ENCODE data around the gene RPL9.

Gene RPL9

DNA sequence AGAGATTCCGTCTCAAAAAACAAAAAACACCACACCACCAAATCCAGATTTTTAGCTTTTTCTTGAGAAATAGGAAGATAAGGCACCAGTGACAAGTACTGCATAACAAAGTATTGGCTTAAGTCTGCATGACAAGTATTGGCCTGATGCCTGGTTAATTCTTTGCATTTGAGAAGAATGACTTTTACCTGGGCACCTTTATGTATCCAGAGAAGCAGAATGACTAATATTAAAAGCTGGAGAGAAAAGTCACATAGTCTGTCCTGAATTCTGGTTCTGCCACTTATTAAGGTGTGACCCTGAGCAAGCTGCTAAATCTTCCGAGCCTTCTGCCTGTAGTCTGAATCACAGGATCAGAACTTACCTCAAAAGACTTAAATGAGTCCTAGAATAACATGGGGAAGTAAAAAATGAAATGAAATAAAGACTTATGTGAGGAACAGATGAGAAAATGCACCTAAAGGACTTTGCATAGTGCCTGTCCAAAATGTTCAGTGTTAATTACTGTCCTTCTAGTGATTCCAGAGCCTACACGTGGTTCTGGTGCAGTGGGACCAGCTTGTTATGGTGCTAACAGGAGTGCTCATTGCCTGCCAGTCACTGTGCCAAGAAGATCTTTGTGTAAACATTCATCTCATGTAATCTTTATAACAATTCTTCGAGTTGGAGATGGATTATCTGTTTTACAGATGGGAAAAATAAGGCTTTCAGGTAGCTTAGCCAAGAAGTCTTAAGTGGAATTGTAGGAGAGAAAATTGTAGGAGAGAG is 36.9 kb upstream of the RPL9 start:
- no peak overlapping the region for H3K4me3 ChIP-seq (ENCODE audit: control insufficient read depth, low read depth, low read length)
- no peak for TF ChIP-seq CTCF (conservative IDR thresholded peaks at IDR 0.05; ENCODE audit: control insufficient read depth, insufficient read depth, low read depth, low read length)
- DNase-seq (ENCODE audit: low read depth): no peak

DNA sequence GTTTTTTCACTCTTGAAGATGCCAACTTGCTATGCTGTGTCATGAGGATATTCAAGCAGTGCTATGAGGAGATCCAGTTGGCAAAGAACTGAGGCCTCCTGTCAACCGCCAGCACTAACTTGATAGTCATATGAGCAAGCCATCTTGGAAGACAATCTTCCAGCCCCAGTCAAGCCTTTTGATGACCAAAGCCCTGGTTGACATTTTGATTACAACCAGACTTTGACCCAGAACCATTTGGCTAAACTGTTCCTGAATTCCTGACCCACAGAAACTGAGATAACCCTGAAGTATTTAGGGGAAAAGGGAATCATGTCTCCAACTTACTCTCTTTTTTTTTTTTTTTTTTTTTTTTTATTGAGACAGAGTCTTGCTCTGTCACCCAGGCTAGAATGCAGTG is 35.6 kb upstream of the RPL9 start:
- no peak for TF ChIP-seq CTCF (conservative IDR thresholded peaks at IDR 0.05; ENCODE audit: control insufficient read depth, insufficient read depth, low read depth, low read length)

GRCh38 chr4:39490322-39490721 is 31.6 kb upstream of the RPL9 start:
- no peak overlapping the region for H3K4me3 ChIP-seq (ENCODE audit: control insufficient read depth, low read depth, low read length)
- DNase-seq (ENCODE audit: low read depth): no peak
- TF ChIP-seq CTCF (conservative IDR thresholded peaks at IDR 0.05; ENCODE audit: control insufficient read depth, insufficient read depth, low read depth, low read length): no peak

More for the DNA sequence above, 35.6 kb upstream of the RPL9 start:
- DNase-seq (ENCODE audit: low read depth): no peak
- no peak overlapping the region for H3K4me3 ChIP-seq (ENCODE audit: control insufficient read depth, low read depth, low read length)

DNA sequence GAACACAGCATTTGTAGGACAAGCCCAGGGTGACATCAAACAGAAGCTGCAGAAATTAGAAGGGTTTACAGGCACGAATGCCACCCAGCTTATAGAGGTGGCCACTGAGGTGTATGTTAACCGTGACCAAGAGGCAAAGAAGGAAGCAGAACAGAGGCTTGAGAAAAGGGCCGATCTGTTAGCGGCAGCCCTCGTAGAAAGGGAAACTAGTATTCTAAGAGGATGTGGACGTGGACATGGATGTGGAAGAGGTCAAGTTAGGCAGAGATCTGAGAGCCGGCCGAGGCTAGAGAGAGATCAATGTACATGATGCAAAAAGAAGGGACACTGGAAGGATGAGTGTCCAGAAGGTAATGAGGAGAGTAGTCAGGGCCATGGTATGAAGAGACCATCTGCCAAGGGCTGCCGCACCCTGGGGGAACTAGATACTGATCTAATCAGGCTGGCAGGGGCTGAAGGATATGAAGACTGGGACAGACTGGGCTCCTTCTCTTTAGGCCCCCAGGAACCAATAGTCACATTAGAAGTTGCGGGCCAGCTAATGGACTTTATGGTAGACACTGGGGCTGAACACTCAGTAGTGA is 27.6 kb upstream of the RPL9 start:
- DNase-seq (ENCODE audit: low read depth): no peak
- no peak for TF ChIP-seq CTCF (conservative IDR thresholded peaks at IDR 0.05; ENCODE audit: control insufficient read depth, insufficient read depth, low read depth, low read length)

DNA sequence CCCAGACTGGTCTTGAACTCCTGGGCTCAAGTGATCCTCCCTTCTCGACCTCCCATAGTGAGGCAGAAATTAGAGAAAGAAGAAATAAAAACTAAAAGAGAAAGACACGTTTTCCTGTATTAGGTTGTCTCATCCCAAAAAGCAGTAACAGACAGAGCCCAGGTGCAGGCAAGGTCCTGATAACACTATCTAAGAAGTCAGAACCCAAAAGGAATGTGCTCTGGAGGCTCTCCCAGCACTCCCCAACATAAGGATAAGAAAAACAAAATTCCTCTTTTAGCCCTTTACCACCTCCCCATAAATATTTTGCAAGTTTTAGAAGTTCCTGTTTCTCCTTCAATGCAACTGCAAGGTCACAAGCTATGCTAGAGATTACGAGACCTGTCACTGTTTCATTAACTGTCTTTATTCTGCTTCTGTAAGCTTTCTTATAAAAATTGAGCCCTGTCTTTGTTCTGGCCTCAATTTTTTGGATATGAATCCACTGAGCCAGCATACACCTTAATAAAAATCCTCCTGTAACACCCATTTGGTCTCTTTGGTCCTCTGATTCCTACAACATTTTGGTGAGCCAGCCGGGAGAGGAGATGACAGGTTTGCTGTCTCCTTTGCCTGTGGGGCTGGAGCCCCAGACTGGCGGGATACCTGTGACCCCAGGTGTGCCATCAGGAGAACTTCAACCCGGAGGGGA is 26.0 kb upstream of the RPL9 start:
- no peak for DNase-seq (ENCODE audit: low read depth)
- no peak for TF ChIP-seq CTCF (conservative IDR thresholded peaks at IDR 0.05; ENCODE audit: control insufficient read depth, insufficient read depth, low read depth, low read length)
- H3K4me3 ChIP-seq (ENCODE audit: control insufficient read depth, low read depth, low read length): no peak overlapping the region

More for the DNA sequence above, 27.6 kb upstream of the RPL9 start:
- no peak overlapping the region for H3K4me3 ChIP-seq (ENCODE audit: control insufficient read depth, low read depth, low read length)

- no peak for DNase-seq (ENCODE audit: low read depth)
- H3K4me3 ChIP-seq (ENCODE audit: control insufficient read depth, low read depth, low read length): no peak overlapping the region
- TF ChIP-seq CTCF (conservative IDR thresholded peaks at IDR 0.05; ENCODE audit: control insufficient read depth, insufficient read depth, low read depth, low read length): no peak
These were observed 22.4 kb upstream of the RPL9 start for GRCh38 chr4:39480902-39481695.
